Nephron progenitor cell (in vitro differentiated cells): ENCODE data around the gene QRFP.

Source experiments
- DNase-seq: peaks from one replicate; pipeline ENCODE4 v3.0.0; 2021
- H3K27ac Mint-ChIP-seq: 2 replicates; pipeline ENCODE4 v1.8.0; 2021; ENCODE audit warnings: mild to moderate bottlenecking, moderate library complexity, mixed read lengths
- H3K27me3 Mint-ChIP-seq: 2 replicates; pipeline ENCODE4 v1.8.0; 2021; ENCODE audit warnings: mild to moderate bottlenecking, low read depth, mixed read lengths; ENCODE audit not compliant: poor library complexity
- H3K36me3 Mint-ChIP-seq: 2 replicates; pipeline ENCODE4 v1.8.0; 2021; ENCODE audit warnings: low read depth, mixed read lengths
- H3K4me1 Mint-ChIP-seq: 2 replicates; pipeline ENCODE4 v1.8.0; 2021; ENCODE audit warnings: mixed read lengths
- H3K4me3 Mint-ChIP-seq: 2 replicates; pipeline ENCODE4 v1.8.0; 2021; ENCODE audit warnings: mild to moderate bottlenecking, moderate library complexity, mixed read lengths
- H3K9me3 Mint-ChIP-seq: 2 replicates; pipeline ENCODE4 v1.8.0; 2021; ENCODE audit warnings: mild to moderate bottlenecking, moderate library complexity, mixed read lengths
- CTCF ChIP-seq: fragments of 200-600 bp; sonication (generic); IDR thresholded peaks from 2 replicates; pipeline ENCODE4 v1.5.0; 2021; ENCODE audit warnings: antibody characterized with exemption

The QRFP gene

GRCh38 chr9:130885484-130886375 is 10.9 kb downstream of the QRFP start:
- Mint-ChIP-seq H3K36me3 (peaks cover 59% of the 10 kb centered on the region), H3K4me3 (no peak overlapping the region), H3K27ac (peak overlapping the region; percentile 90), H3K4me1 (peaks cover 17% of the 10 kb centered on the region), H3K9me3 (no peaks in the 10 kb centered on the region), H3K27me3 (peaks cover 2% of the 10 kb centered on the region)
- TF ChIP-seq CTCF: no peak
- no peak for DNase-seq

DNA sequence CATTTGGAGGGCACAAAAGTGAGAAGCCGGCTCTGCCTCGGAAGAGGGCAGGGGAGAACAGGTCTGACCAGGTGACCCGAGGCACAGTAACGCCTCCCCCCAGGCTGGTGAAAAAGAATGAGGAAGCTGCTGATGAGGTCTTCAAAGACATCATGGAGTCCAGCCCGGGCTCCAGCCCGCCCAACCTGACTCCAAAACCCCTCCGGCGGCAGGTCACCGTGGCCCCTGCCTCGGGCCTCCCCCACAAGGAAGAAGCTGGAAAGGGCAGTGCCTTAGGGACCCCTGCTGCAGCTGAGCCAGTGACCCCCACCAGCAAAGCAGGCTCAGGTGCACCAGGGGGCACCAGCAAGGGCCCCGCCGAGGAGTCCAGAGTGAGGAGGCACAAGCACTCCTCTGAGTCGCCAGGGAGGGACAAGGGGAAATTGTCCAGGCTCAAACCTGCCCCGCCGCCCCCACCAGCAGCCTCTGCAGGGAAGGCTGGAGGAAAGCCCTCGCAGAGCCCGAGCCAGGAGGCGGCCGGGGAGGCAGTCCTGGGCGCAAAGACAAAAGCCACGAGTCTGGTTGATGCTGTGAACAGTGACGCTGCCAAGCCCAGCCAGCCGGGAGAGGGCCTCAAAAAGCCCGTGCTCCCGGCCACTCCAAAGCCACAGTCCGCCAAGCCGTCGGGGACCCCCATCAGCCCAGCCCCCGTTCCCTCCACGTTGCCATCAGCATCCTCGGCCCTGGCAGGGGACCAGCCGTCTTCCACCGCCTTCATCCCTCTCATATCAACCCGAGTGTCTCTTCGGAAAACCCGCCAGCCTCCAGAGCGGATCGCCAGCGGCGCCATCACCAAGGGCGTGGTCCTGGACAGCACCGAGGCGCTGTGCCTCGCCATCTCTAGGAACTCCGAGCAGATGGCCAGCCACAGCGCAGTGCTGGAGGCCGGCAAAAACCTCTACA is 11.8 kb downstream of the QRFP start:
- no peak for DNase-seq
- Mint-ChIP-seq H3K36me3 (peaks cover 66% of the 10 kb centered on the region), H3K4me1 (peaks cover 17% of the 10 kb centered on the region), H3K27ac (peak overlapping the region; percentile 90), H3K9me3 (no peaks in the 10 kb centered on the region), H3K4me3 (no peak overlapping the region), H3K27me3 (peaks cover under 1% of the 10 kb centered on the region)
- no peak for TF ChIP-seq CTCF

DNA sequence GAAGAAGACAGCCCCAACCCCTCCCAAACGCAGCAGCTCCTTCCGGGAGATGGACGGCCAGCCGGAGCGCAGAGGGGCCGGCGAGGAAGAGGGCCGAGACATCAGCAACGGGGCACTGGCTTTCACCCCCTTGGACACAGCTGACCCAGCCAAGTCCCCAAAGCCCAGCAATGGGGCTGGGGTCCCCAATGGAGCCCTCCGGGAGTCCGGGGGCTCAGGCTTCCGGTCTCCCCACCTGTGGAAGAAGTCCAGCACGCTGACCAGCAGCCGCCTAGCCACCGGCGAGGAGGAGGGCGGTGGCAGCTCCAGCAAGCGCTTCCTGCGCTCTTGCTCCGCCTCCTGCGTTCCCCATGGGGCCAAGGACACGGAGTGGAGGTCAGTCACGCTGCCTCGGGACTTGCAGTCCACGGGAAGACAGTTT is 12.5 kb downstream of the QRFP start:
- Mint-ChIP-seq H3K4me3 (no peak overlapping the region), H3K27ac (peak overlapping the region; percentile 91), H3K4me1 (peaks cover 17% of the 10 kb centered on the region), H3K9me3 (no peaks in the 10 kb centered on the region), H3K27me3 (no peaks in the 10 kb centered on the region), H3K36me3 (peaks cover 73% of the 10 kb centered on the region)
- TF ChIP-seq CTCF: no peak
- no peak for DNase-seq

DNA sequence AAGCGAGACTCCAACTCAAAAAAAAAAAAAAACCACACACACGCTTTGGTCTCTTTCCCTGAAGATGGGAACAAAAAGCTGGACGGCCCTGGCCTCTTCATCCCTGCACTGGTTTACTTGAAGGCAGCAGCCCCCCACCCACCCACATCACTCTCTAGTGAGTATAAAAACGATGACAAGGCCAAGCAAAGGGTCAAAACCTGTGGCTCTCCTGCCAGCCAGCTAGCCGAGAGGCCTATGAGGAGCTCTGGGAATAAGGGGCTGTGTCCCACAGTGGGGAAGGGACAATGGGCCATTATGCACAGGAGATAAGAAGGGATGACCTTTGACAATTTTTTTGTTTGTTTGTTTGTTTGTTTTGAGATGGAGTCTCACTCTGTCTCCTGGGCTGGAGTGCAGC is 13.1 kb downstream of the QRFP start:
- DNase-seq: no peak
- peaks cover 75% of the 10 kb centered on the region for H3K36me3 Mint-ChIP-seq
- no peak overlapping the region for H3K4me3 Mint-ChIP-seq
- TF ChIP-seq CTCF: no peak
- H3K27me3 Mint-ChIP-seq: no peaks in the 10 kb centered on the region
- H3K9me3 Mint-ChIP-seq: no peaks in the 10 kb centered on the region
- H3K4me1 Mint-ChIP-seq: peaks cover 17% of the 10 kb centered on the region
- H3K27ac Mint-ChIP-seq: peak overlapping the region; percentile 91

GRCh38 chr9:130882696-130883225 is 13.9 kb downstream of the QRFP start:
- H3K4me1 Mint-ChIP-seq: peaks cover 17% of the 10 kb centered on the region
- no peaks in the 10 kb centered on the region for H3K27me3 Mint-ChIP-seq
- no peak overlapping the region for H3K4me3 Mint-ChIP-seq
- no peak for TF ChIP-seq CTCF
- DNase-seq: no peak
- no peaks in the 10 kb centered on the region for H3K9me3 Mint-ChIP-seq
- peaks cover 73% of the 10 kb centered on the region for H3K36me3 Mint-ChIP-seq
- no peak overlapping the region for H3K27ac Mint-ChIP-seq
